Measurements from ENCODE around the gene TJP1. TPM values are rescaled to one million over a fixed set of nuclear protein-coding genes. Genes with fewer than 3 reads are reported as not detected.

Gene TJP1
- total and polyA plus RNA-seq, 9 donors = 36.0 to 57.6 (median 43.4) TPM

DNA sequence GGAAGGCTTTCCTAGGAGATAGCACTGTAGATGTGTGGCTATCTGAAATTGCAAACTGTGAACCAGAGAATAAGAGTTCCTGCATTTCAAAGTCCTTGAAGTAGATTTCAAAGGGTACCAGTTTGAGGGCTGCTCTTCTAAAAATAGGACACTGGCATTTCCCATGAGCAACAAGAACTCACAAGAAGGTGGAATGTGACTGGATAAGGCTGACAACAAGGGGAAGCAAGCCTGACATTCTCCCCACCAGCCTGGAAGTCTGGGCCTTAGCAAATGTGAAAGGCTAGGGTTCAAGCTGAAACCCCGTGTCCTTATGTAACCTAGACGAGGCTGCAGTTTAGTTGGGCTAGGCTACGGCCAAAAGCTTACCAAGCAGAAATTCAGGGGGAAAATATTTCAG lies 18.7 kb upstream of the TJP1 start:
- no peak overlapping the region for H3K27ac ChIP-seq (ENCODE audit: low read length)
- WGBS (ENCODE audit: insufficient coverage) = no CpG with 5 or more reads among the region's 3 CpGs
- H3K9me3 ChIP-seq (replicated peaks; ENCODE audit: control insufficient read depth, low read depth, low read length) = no peaks in the 10 kb centered on the region

GRCh38 chr15:29840054-29840453 lies 17.8 kb upstream of the TJP1 start:
- Histone ChIP-seq H3K4me3 (ENCODE audit: low read length) (no peak overlapping the region), H3K27me3 (ENCODE audit: control insufficient read depth, insufficient read depth, low read length) (no peaks in the 10 kb centered on the region), H3K36me3 (ENCODE audit: control insufficient read depth, insufficient read depth, low read length) (no peaks in the 10 kb centered on the region), H3K9me3 (replicated peaks; ENCODE audit: control insufficient read depth, low read depth, low read length) (no peaks in the 10 kb centered on the region), H3K4me1 (ENCODE audit: control insufficient read depth, insufficient read depth, low read length) (no peaks in the 10 kb centered on the region), H3K27ac (ENCODE audit: low read length) (no peak overlapping the region)
- WGBS (ENCODE audit: insufficient coverage) = no CpG with 5 or more reads among the region's 3 CpGs
- DNase-seq = no peak

More for the DNA sequence above, 18.7 kb upstream of the TJP1 start:
- no peaks in the 10 kb centered on the region for H3K36me3 ChIP-seq (ENCODE audit: control insufficient read depth, insufficient read depth, low read length)
- H3K4me3 ChIP-seq (ENCODE audit: low read length) = no peak overlapping the region
- no peaks in the 10 kb centered on the region for H3K27me3 ChIP-seq (ENCODE audit: control insufficient read depth, insufficient read depth, low read length)
- no peak for DNase-seq
- H3K4me1 ChIP-seq (ENCODE audit: control insufficient read depth, insufficient read depth, low read length) = no peaks in the 10 kb centered on the region

DNA sequence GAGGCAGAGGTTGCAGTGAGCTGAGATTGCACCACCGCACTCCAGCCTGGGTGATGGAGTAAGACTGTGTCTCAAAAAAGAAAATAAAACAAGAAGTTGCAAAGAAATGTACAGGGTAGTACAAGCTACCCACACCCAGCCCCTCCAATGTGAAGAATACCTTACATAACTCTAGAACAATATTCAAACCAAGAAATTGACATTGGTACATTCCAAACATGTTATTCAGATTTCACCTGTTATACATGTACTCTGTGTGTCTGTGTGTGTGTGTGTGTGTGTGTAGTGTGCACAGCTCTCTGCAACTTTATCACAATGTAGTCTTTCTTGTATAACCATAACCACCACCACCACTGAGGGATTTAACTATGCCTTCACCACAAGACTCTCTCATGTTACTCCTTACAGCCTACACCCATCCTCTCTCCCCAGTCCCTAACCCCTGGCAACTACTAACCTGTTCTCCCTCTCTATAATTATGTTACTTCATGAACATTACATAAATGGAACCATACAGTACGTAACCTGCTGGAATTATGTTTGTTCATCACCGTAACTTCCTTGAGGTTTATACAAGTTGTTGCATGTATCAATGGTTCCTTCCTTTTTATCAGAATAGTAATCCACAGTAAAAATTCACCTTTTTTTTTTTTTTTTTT lies 16.2 kb upstream of the TJP1 start:
- no CpG with 5 or more reads among the region's 3 CpGs for WGBS (ENCODE audit: insufficient coverage)
- Histone ChIP-seq H3K4me1 (ENCODE audit: control insufficient read depth, insufficient read depth, low read length) (peaks cover 2% of the 10 kb centered on the region), H3K27me3 (ENCODE audit: control insufficient read depth, insufficient read depth, low read length) (no peaks in the 10 kb centered on the region), H3K4me3 (ENCODE audit: low read length) (no peak overlapping the region), H3K36me3 (ENCODE audit: control insufficient read depth, insufficient read depth, low read length) (no peaks in the 10 kb centered on the region), H3K9me3 (replicated peaks; ENCODE audit: control insufficient read depth, low read depth, low read length) (no peaks in the 10 kb centered on the region), H3K27ac (ENCODE audit: low read length) (no peak overlapping the region)
- no peak for DNase-seq

GRCh38 chr15:29835301-29835700 lies 13.0 kb upstream of the TJP1 start:
- peak; percentile 79 for DNase-seq
- Histone ChIP-seq H3K36me3 (ENCODE audit: control insufficient read depth, insufficient read depth, low read length) (no peaks in the 10 kb centered on the region), H3K9me3 (replicated peaks; ENCODE audit: control insufficient read depth, low read depth, low read length) (no peaks in the 10 kb centered on the region), H3K4me1 (ENCODE audit: control insufficient read depth, insufficient read depth, low read length) (peaks cover 2% of the 10 kb centered on the region), H3K4me3 (ENCODE audit: low read length) (no peak overlapping the region), H3K27ac (ENCODE audit: low read length) (peak overlapping the region; percentile 67), H3K27me3 (ENCODE audit: control insufficient read depth, insufficient read depth, low read length) (no peaks in the 10 kb centered on the region)
- 0% methylated on average over 1 of the region's 4 CpGs for WGBS (ENCODE audit: insufficient coverage)

- Histone ChIP-seq H3K36me3 (ENCODE audit: control insufficient read depth, insufficient read depth, low read length) (no peaks in the 10 kb centered on the region), H3K27ac (ENCODE audit: low read length) (no peak overlapping the region), H3K27me3 (ENCODE audit: control insufficient read depth, insufficient read depth, low read length) (no peaks in the 10 kb centered on the region), H3K9me3 (replicated peaks; ENCODE audit: control insufficient read depth, low read depth, low read length) (no peaks in the 10 kb centered on the region), H3K4me1 (ENCODE audit: control insufficient read depth, insufficient read depth, low read length) (peaks cover 2% of the 10 kb centered on the region), H3K4me3 (ENCODE audit: low read length) (no peak overlapping the region)
- WGBS (ENCODE audit: insufficient coverage) = 87% methylated on average over 3 of the region's 3 CpGs
- no peak for DNase-seq
These were observed 10.4 kb upstream of the TJP1 start for GRCh38 chr15:29832709-29833108.

DNA sequence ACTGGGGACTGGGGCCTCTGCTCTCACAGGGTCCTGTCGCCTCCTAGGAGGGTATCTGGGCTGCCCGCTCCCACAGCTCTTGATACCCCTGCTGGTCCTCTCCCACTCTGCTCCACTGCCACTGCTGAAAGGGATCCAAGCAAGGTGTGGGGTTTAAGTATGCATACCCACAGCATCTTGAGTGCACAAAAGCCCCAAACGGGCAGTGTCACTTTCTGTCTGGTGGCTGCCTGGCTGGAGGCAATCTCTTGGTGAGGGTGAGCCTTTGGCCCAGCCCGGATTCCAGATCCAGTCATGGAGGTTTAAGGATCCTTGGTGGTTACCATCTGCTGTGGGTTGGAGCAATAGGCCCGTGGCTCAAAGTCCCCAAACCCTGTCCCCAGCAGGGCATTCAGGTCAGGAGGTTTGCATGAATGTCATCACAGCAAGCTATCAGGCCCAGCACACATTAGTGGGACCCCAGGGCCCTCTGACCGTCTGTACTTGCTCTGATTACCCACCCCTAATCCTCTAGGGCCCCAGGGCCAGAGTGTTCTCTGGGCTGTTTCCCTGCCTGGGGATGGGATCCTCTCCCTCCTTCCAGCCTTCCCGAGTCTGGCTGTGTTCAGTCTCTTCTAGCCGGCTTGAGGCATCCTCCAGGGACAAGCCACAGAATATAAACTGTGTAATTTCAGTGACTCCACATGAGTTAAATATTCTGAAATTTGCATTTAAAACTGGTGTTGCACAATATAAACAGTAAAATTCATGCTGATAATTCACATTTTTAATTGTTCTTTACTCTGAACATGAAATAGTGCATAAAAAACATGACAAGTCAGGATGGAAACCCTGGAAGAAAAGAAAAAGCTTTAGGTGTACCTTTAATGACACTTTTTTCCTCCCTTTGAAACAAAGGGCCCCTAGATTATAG lies 4.9 kb upstream of the TJP1 start:
- peaks cover 3% of the 10 kb centered on the region for H3K4me1 ChIP-seq (ENCODE audit: control insufficient read depth, insufficient read depth, low read length)
- H3K27me3 ChIP-seq (ENCODE audit: control insufficient read depth, insufficient read depth, low read length) = peaks cover 5% of the 10 kb centered on the region
- no peaks in the 10 kb centered on the region for H3K36me3 ChIP-seq (ENCODE audit: control insufficient read depth, insufficient read depth, low read length)
- WGBS (ENCODE audit: insufficient coverage) = 48% methylated on average over 4 of the region's 8 CpGs
- DNase-seq = no peak
- peak overlapping the region; percentile 7 for H3K27ac ChIP-seq (ENCODE audit: low read length)
- H3K9me3 ChIP-seq (replicated peaks; ENCODE audit: control insufficient read depth, low read depth, low read length) = no peaks in the 10 kb centered on the region
- H3K4me3 ChIP-seq (ENCODE audit: low read length) = no peak overlapping the region

DNA sequence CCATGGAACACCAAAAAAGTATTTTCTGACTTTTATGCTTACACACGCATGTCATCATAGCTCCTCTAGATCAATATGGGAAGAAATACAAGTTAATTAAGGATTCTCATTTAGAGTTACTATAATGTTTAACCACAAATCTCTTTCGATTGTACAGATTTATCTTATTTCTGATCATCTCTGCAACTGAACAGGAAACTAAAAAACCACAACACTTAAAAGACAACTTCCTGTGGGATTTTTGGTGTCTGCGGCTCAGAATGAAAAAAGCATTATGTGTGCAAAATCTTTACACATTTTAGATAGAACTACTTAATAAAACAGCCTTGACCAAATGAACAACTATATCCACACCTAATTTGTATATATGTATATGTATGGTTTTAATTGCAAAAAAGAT lies 3.0 kb upstream of the TJP1 start:
- no peak overlapping the region for H3K4me3 ChIP-seq (ENCODE audit: low read length)
- DNase-seq = no peak
- no peak overlapping the region for H3K27ac ChIP-seq (ENCODE audit: low read length)
- no CpG with 5 or more reads among the region's 3 CpGs for WGBS (ENCODE audit: insufficient coverage)
- H3K4me1 ChIP-seq (ENCODE audit: control insufficient read depth, insufficient read depth, low read length) = peaks cover 3% of the 10 kb centered on the region
- no peaks in the 10 kb centered on the region for H3K9me3 ChIP-seq (replicated peaks; ENCODE audit: control insufficient read depth, low read depth, low read length)
- H3K27me3 ChIP-seq (ENCODE audit: control insufficient read depth, insufficient read depth, low read length) = peaks cover 5% of the 10 kb centered on the region
- H3K36me3 ChIP-seq (ENCODE audit: control insufficient read depth, insufficient read depth, low read length) = no peaks in the 10 kb centered on the region

GRCh38 chr15:29822684-29823459 lies 604 bp upstream of the TJP1 start:
- Histone ChIP-seq H3K4me3 (ENCODE audit: low read length) (peak overlapping the region; percentile 48), H3K9me3 (replicated peaks; ENCODE audit: control insufficient read depth, low read depth, low read length) (no peaks in the 10 kb centered on the region), H3K27ac (ENCODE audit: low read length) (peak overlapping the region; percentile 92), H3K4me1 (ENCODE audit: control insufficient read depth, insufficient read depth, low read length) (peaks cover 3% of the 10 kb centered on the region), H3K36me3 (ENCODE audit: control insufficient read depth, insufficient read depth, low read length) (no peaks in the 10 kb centered on the region), H3K27me3 (ENCODE audit: control insufficient read depth, insufficient read depth, low read length) (peaks cover 5% of the 10 kb centered on the region)
- DNase-seq = no peak
- WGBS (ENCODE audit: insufficient coverage) = 5% methylated on average over 27 of the region's 31 CpGs

- 0% methylated on average over 66 of the region's 79 CpGs for WGBS (ENCODE audit: insufficient coverage)
- Histone ChIP-seq H3K9me3 (replicated peaks; ENCODE audit: control insufficient read depth, low read depth, low read length) (no peaks in the 10 kb centered on the region), H3K27me3 (ENCODE audit: control insufficient read depth, insufficient read depth, low read length) (no peaks in the 10 kb centered on the region), H3K36me3 (ENCODE audit: control insufficient read depth, insufficient read depth, low read length) (no peaks in the 10 kb centered on the region), H3K4me1 (ENCODE audit: control insufficient read depth, insufficient read depth, low read length) (peaks cover 3% of the 10 kb centered on the region), H3K27ac (ENCODE audit: low read length) (peak overlapping the region; percentile 89), H3K4me3 (ENCODE audit: low read length) (peak overlapping the region; percentile 75)
- DNase-seq = peak; percentile 78
These were observed 710 bp downstream of the TJP1 start for GRCh38 chr15:29821416-29822099.

Data from muscle of leg (tissue), 11 donors.